Measurements from ENCODE around the gene ANKRD26. TPM values are rescaled to one million over a fixed set of nuclear protein-coding genes. Genes with fewer than 3 reads are reported as not detected.

ANKRD26 gene
- total and polyA plus RNA-seq, 2 of the 13 experiments (the other 11 are each of a cell fraction or from before 2014, with no cell fraction given), result 1.5 to 9.6 TPM

- TF ChIP-seq EZH2 (conservative IDR thresholded peaks at IDR 0.05; ENCODE audit: low read depth, low read length) (no peak), CAMTA2 (CRISPR knock-in tag; IDR thresholded peaks at IDR 0.05; ENCODE audit: borderline replicate concordance) (no peak), SRSF1 (optimal IDR thresholded peaks at IDR 0.05; ENCODE audit: low read depth, low read length) (no peak), ZNF468 (CRISPR knock-in tag; IDR thresholded peaks at IDR 0.05) (no peak), PREB (CRISPR knock-in tag; IDR thresholded peaks at IDR 0.05) (no peak), YEATS2 (CRISPR knock-in tag; IDR thresholded peaks at IDR 0.05; ENCODE audit: borderline replicate concordance) (peak; percentile 70; the same call in 1 of the 2 replicates), ZFP36L1 (CRISPR knock-in tag; IDR thresholded peaks at IDR 0.05) (peak; percentile 60; the same call in 1 of the 2 replicates), NAIF1 (CRISPR knock-in tag; IDR thresholded peaks at IDR 0.05; ENCODE audit: borderline replicate concordance) (no peak), ZMYM2 (CRISPR knock-in tag; IDR thresholded peaks at IDR 0.05) (no peak), MIER2 (CRISPR knock-in tag; IDR thresholded peaks at IDR 0.05) (no peak), ZBTB21 (CRISPR knock-in tag; IDR thresholded peaks at IDR 0.05) (no peak), MZF1 (CRISPR knock-in tag; IDR thresholded peaks at IDR 0.05; ENCODE audit: borderline replicate concordance) (no peak), PAX8 (CRISPR knock-in tag; IDR thresholded peaks at IDR 0.05; ENCODE audit: borderline replicate concordance) (no peak), CBFB (CRISPR knock-in tag; IDR thresholded peaks at IDR 0.05) (no peak), SNAPC2 (CRISPR knock-in tag; IDR thresholded peaks at IDR 0.05) (no peak), ADNP (CRISPR knock-in tag; IDR thresholded peaks at IDR 0.05) (no peak), MAFF (IDR thresholded peaks at IDR 0.05; ENCODE audit: low read depth, low read length) (no peak), ATM (IDR thresholded peaks at IDR 0.05; ENCODE audit: borderline replicate concordance) (no peak), MXI1 (IDR thresholded peaks at IDR 0.05; ENCODE audit: borderline replicate concordance, low read depth, low read length) (no peak; the same call in 2 of the 3 replicates), NCOR1 (IDR thresholded peaks at IDR 0.05; ENCODE audit: borderline replicate concordance, low read length) (no peak), ZNF776 (CRISPR knock-in tag; IDR thresholded peaks at IDR 0.05) (no peak), PRMT3 (CRISPR knock-in tag; IDR thresholded peaks at IDR 0.05; ENCODE audit: borderline replicate concordance, low read depth) (no peak), TCF12 (IDR thresholded peaks at IDR 0.05) (no peak), TCF12 (CRISPR knock-in tag; IDR thresholded peaks at IDR 0.05) (no peak), ZNF75D (CRISPR knock-in tag; IDR thresholded peaks at IDR 0.05; ENCODE audit: borderline replicate concordance) (no peak), ZNF326 (CRISPR knock-in tag; IDR thresholded peaks at IDR 0.05; ENCODE audit: borderline replicate concordance) (no peak), HOMEZ (CRISPR knock-in tag; IDR thresholded peaks at IDR 0.05; ENCODE audit: low read depth) (peak; percentile 31), ZNF670 (CRISPR knock-in tag; IDR thresholded peaks at IDR 0.05; ENCODE audit: borderline replicate concordance) (no peak)
- TF ChIP-seq, protein P1, sequence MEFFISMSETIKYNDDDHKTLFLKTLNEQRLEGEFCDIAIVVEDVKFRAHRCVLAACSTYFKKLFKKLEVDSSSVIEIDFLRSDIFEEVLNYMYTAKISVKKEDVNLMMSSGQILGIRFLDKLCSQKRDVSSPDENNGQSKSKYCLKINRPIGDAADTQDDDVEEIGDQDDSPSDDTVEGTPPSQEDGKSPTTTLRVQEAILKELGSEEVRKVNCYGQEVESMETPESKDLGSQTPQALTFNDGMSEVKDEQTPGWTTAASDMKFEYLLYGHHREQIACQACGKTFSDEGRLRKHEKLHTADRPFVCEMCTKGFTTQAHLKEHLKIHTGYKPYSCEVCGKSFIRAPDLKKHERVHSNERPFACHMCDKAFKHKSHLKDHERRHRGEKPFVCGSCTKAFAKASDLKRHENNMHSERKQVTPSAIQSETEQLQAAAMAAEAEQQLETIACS (CRISPR knock-in tag; IDR thresholded peaks at IDR 0.05), result no peak
Measured at GRCh38 chr10:27099916-27100812, at the start of gene ANKRD26 (continued).
